Type B pancreatic cell (in vitro differentiated cells): ENCODE measurements around the gene MAPK14. TPM values are rescaled to one million over a fixed set of nuclear protein-coding genes. Genes with fewer than 3 reads are reported as not detected.

ENCODE experiments used
- DNase-seq: peaks from one replicate; pipeline ENCODE4 v3.0.0; 2021; ENCODE audit warnings: mixed read lengths; ENCODE audit not compliant: unreplicated experiment; ENCODE audit errors: extremely low spot score
- H3K27ac Mint-ChIP-seq: 2 replicates; pipeline ENCODE4 v1.8.0; 2021; ENCODE audit warnings: mild to moderate bottlenecking, mixed read lengths
- H3K27me3 Mint-ChIP-seq: 2 replicates; pipeline ENCODE4 v1.8.0; 2021; ENCODE audit warnings: mixed read lengths
- H3K36me3 Mint-ChIP-seq: 2 replicates; pipeline ENCODE4 v1.8.0; 2021; ENCODE audit warnings: mixed read lengths
- H3K4me1 Mint-ChIP-seq: one replicate; pipeline ENCODE4 v1.8.0; 2021; ENCODE audit warnings: mixed read lengths; ENCODE audit not compliant: unreplicated experiment
- H3K4me3 Mint-ChIP-seq: 2 replicates; pipeline ENCODE4 v1.8.0; 2021; ENCODE audit warnings: mild to moderate bottlenecking, mixed read lengths
- H3K9me3 Mint-ChIP-seq: 2 replicates; pipeline ENCODE4 v1.8.0; 2021; ENCODE audit warnings: mixed read lengths
- total RNA-seq: library from RNA; stranded (reverse); gene quantifications from 2 replicates; pipeline ENCODE4 v1.2.1, GENCODE V29; 2021; ENCODE audit warnings: low replicate concordance
- TF ChIP-seq, protein P1 (sequence below): fragments of 200-600 bp; sonication (generic); conservative IDR thresholded peaks from 2 replicates; pipeline ENCODE4 v1.5.0; 2021; ENCODE audit warnings: antibody characterized with exemption, mild to moderate bottlenecking

Gene MAPK14
- total RNA-seq, 1 donor from 2014 or later = 40.1 TPM

DNA sequence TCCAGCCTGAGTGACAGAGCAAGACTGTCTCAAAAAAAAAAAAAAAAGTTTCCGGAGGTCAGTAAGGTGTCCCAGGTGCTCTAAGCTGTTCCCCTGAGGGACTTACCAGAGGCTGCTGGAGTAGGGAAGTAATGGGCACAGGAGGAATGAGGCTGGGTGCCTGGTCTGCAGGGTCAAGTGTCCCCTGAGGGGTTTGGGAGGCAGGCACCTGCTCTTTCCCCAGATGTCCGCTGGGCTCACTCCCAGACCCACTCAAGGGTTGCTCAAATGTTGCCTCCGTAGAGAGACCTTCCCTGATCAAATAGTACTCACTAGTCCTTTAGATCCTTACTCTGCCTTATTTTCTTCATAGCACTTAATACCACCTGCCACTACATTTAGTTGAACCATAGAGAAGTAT is 97.3 kb downstream of the MAPK14 start:
- Mint-ChIP-seq H3K4me3 (no peak overlapping the region), H3K27ac (peak overlapping the region; percentile 29), H3K4me1 (peaks cover 17% of the 10 kb centered on the region), H3K27me3 (peaks cover 11% of the 10 kb centered on the region), H3K9me3 (no peaks in the 10 kb centered on the region), H3K36me3 (no peaks in the 10 kb centered on the region)
- TF ChIP-seq, protein P1, sequence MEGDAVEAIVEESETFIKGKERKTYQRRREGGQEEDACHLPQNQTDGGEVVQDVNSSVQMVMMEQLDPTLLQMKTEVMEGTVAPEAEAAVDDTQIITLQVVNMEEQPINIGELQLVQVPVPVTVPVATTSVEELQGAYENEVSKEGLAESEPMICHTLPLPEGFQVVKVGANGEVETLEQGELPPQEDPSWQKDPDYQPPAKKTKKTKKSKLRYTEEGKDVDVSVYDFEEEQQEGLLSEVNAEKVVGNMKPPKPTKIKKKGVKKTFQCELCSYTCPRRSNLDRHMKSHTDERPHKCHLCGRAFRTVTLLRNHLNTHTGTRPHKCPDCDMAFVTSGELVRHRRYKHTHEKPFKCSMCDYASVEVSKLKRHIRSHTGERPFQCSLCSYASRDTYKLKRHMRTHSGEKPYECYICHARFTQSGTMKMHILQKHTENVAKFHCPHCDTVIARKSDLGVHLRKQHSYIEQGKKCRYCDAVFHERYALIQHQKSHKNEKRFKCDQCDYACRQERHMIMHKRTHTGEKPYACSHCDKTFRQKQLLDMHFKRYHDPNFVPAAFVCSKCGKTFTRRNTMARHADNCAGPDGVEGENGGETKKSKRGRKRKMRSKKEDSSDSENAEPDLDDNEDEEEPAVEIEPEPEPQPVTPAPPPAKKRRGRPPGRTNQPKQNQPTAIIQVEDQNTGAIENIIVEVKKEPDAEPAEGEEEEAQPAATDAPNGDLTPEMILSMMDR = no peak
- DNase-seq = no peak

DNA sequence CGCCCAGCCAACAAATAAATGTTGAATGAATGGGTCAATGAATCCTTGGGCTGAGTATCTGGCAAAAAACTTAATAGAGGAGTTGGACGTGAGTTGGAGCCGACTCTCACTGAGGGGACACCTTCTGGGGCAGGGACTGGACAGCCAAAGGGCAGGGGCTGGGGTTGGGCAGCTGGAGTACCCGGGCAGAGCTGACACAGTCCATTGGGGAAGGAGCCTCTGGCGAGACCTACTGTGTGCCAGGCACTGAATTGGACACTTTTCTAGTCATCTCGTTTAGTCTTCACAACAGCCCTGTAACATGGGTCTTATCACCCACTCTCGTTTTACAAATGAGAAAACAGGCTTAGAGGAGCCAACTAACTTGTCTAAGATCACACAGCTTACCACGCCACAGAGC is 98.0 kb downstream of the MAPK14 start:
- Mint-ChIP-seq H3K4me1 (peaks cover 17% of the 10 kb centered on the region), H3K27me3 (peaks cover 12% of the 10 kb centered on the region), H3K27ac (no peak overlapping the region), H3K36me3 (no peaks in the 10 kb centered on the region), H3K9me3 (no peaks in the 10 kb centered on the region), H3K4me3 (no peak overlapping the region)
- no peak for DNase-seq
- TF ChIP-seq, protein P1 = no peak

DNA sequence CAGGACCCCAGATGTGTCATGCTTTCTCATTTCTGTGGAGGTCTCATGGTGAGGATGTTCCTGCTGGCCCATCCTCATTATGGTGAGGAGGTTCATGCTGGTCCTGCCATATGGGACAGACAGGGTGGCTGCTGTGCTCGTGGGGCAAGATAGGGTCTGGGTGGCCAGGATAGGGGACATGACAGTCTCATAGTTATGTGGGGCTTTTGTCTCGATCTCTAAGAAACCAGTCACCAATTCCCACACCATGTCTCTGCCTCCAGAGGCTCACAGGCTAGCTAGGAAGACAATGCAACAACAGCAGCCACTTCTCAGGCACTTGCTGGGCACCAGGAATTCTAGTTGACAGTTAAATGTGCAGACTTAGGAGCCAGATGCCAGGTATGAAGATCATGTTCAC is 98.5 kb downstream of the MAPK14 start:
- Mint-ChIP-seq H3K9me3 (no peaks in the 10 kb centered on the region), H3K4me3 (no peak overlapping the region), H3K27me3 (peaks cover 12% of the 10 kb centered on the region), H3K4me1 (peaks cover 12% of the 10 kb centered on the region), H3K27ac (no peak overlapping the region), H3K36me3 (no peaks in the 10 kb centered on the region)
- TF ChIP-seq, protein P1 = no peak
- DNase-seq = no peak

DNA sequence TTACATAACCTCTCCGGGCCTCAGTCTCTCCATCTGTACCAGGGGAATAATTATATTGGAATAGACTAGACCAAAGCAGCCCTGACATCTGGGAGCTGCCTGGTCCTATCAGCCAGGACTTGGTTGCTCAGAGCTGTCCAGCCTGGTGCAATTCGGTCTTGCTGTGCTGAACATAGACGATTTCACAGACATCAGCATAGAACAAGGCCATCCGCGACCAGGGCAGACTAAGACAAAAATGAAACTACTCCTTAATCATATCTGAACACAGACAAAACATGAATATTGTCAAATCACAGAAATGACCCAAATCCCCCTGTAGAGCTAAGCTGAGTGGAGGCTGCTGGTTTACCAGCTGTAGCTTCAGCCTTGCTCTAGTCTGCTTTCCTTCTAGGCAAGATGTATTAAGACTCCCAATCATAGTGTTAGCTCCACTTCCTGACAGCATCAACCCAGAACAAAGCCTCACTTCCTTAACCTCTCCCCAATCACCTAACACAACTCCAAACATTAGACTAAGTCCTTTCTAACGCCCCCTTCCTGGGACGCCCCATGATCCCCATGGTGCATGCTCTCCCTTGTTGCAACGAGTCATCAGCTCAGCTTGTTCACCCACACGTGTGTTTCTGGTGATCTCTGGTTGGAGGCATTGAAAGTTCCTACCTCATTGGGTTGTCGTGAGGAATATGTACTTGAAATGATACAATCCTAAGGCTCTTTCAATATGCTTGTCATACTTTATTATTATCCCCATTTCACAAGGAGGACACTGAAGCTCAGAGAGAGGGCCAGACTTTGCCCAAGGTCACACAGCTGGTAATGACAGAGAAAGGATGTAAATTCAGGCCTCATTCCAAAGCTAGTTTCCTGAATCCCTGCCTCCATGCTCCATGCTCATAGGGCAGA is 99.2 kb downstream of the MAPK14 start:
- no peak for DNase-seq
- Mint-ChIP-seq H3K27me3 (peaks cover 12% of the 10 kb centered on the region), H3K9me3 (no peaks in the 10 kb centered on the region), H3K4me3 (no peak overlapping the region), H3K27ac (peak overlapping the region; percentile 8), H3K36me3 (no peaks in the 10 kb centered on the region), H3K4me1 (peaks cover 14% of the 10 kb centered on the region)
- TF ChIP-seq, protein P1 = no peak

DNA sequence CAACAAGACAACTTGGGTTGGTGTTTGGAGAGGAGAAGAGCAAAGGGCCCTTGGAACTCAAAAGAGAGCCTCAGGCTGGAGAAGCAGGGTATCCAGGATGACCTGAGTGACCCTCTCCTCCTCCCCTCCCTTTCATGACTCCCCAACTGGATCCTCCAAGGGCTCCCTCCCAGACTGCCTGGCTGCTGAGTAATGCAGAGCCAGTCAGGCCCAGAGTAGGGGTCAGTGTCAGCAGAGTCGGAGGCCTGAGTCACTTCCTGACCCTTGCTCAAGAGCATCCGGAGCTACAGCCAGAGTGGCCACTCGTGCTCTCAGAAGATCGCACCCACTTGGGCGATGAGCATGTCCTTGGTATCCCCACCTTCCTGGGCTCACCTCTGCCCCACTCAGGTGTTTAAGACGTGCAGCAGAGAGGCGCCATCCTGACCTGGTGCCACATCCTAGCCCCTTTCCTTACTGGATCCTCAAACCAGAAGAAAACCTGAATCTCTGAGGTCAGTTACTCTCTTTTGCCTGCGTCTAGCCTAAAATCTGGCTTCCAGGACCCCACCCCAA is 99.9 kb downstream of the MAPK14 start:
- TF ChIP-seq, protein P1 = no peak
- Mint-ChIP-seq H3K27ac (no peak overlapping the region), H3K4me1 (peaks cover 22% of the 10 kb centered on the region), H3K27me3 (peaks cover 12% of the 10 kb centered on the region), H3K9me3 (no peaks in the 10 kb centered on the region), H3K36me3 (no peaks in the 10 kb centered on the region), H3K4me3 (no peak overlapping the region)
- no peak for DNase-seq
